Measurements from ENCODE around the gene ECM2.
"Not testable (repeated sequence)": the region's sequence is repeated elsewhere in the genome, so short reads cannot be mapped to it uniquely, and the experiment has no call there.

The ECM2 gene

DNA sequence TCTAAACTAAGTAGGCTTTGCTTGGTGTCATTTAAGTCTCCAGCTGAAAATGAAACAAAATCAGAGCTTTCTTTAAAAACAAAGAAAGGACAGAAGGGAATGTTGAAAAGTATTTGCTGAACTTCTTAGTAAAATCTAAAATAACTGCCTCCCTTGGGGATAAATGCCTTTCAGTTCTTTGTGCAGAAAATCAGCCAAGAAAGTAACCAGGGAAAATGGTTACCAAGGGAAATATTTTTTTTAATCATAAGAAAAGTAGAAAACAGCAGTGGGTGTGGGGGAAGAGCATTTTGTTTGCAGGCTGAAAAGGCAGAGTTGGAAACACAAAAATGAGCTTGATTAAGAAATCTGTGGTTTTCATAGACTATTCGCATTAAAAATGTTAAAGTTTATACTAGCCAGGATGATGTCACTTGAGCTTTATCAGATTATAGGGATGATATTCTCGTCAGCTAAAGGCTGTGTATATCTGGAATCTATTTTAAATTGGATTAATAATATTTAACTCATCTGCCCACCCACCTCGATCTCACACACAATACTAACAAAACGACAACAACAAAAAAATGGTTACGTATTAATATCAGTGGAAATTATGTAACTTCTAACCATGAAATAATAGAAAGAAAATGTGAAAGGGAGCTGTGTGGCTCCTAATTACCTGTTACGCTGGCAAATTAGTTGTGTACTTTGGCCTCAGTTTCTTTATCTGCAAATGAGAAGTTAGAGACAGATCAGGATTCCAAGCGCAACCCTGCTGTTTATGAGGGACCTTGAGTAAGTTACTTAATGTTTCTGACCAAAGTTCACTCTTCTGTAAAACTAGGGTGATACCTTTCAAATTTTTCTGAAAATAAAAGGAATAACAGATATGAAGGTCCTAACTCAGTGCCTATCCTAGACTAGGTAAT is at the start of gene ECM2:
Gene ECM2 (minus strand): TSS at position 51 of the 911 bp plus-strand sequence. CDS start 13,124 bp downstream, outside the sequence.
- DNase-seq: no peak

DNA sequence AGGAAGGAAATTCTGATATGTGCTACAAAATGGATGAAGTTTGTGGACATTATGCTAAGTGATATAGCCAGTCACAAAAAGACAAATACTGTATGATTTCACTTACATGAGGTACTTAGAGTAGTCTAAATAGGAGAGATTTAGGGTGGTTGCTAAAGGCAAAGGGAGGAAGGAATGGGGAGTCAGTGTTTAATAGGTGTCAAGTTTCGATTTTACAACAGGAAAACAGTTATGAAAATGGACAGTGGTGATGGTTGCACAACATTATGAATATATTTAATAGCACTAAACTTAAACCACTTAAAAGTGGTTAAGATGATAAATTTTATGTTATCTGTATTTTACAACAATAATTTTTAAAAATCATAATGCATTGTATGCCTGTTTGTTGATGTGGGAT is 40.4 kb upstream of the ECM2 start:
- DNase-seq: no peak

DNA sequence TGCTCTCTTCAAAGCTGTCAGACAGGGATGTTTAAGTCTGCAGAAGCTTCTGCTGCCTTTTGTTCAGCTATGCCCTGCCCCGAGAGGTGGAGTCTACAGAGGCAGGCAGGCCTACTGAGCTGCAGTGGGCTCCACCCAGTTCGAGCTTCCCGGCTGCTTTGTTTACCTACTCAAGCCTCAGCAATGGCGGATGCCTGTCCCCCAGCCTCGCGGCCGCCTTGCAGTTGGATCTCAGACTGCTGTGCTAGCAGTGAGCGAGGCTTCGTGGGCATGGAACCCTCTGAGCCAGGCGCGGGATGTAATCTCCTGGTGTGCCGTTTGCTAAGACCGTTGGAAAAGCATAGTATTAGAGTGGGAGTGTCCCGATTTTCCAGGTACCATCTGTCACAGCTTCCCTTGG is 37.8 kb upstream of the ECM2 start:
- not testable (repeated sequence) for DNase-seq

DNA sequence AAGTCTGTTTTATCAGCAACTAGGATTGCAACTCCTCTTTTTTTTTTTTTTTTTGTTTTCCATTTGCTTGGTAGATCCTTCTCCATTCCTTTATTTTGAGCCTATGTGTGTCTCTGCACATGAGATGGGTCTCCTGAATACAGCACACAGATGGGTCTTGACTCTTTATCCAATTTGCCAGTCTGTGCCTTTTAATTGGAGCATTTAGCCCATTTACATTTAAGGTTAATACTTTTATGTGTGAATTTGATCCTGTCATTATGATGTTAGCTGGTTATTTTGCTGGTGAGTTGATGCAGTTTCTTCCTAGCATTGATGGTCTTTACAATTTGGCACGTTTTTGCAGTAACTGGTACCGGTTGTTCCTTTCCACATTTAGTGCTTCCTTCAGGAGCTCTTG is 36.1 kb upstream of the ECM2 start:
- not testable (repeated sequence) for DNase-seq

DNA sequence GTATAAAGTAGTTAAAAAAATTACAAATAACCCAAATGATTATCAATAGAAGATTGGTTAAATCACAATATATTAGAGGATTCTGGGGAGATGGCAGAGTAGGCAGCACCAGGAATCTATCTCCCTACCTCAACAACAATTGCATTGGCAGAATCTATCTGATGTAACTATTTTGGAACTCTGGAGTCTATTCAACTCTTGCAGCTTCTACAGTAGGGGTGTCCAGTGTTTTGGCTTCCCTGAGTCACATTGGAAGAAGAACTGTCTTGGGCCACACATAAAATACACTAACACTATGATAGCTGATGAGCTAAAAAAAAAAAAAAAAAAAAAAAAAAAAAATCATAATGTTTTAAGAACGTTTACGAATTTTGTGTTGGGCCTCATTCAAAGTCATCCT is 29.2 kb upstream of the ECM2 start:
- DNase-seq: no peak

DNA sequence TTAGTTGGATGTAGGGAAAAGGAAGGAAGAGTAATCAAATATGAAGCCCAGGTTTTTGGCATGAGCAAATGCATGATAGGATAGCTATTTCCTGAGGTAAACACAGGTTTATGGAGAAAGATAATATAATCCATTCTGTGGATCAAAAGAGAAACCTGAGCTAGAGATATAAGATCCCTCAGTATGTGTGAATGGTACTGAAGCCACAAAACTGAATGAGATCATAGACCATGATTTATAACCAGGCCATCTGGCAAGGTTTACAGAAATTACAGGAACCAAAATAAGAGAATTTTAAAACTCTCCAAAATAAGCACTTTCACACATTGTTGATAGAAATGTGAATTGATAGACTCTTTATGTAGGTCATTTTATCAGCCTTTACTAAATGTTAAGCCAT is 28.7 kb upstream of the ECM2 start:
- no peak for DNase-seq

DNA sequence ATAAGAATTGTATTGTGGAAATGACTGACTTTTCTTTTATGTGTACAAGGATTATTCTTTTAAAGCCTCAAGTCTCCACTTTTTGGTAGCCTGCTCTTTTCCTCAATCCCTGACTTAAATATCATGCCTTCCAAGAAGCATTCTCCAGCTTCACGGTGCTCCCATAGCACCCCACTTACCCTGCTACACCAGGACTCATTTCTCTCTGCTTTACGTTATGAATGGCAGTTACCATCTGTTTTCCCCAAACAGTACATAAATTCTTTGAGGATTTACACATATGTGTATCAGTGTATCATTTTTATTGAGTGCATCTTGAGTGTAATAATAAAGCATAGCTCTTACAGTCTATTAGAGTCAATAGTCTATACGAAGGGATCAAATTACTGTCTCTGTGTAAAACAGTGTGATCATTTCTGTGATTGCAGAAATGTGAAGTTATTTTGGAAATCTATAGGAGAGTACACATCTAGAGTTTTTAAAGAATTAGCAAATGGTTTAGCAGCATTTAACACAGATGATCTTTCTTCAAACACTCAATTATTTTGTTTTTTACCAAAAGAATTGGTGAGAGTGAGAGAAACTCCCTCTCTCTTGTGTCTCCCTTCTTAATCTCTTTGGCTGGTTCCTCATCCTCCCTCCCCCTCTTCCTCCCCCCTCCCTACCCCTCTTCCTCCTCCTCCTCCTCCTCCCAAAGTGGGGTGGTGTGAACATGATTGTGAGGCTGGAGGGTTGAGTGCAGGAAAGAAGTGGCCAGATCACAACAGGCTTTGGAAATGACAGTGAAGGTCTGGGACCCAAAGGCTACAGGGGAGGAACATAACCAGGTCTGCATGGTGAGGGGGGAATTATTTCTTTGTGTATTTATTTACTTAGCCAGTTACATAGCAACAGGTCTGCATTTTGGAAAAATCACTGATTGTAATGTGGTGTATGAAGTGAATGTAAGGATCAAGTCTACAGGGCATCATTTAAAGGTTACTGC is 27.6 kb upstream of the ECM2 start:
- DNase-seq: no peak

DNA sequence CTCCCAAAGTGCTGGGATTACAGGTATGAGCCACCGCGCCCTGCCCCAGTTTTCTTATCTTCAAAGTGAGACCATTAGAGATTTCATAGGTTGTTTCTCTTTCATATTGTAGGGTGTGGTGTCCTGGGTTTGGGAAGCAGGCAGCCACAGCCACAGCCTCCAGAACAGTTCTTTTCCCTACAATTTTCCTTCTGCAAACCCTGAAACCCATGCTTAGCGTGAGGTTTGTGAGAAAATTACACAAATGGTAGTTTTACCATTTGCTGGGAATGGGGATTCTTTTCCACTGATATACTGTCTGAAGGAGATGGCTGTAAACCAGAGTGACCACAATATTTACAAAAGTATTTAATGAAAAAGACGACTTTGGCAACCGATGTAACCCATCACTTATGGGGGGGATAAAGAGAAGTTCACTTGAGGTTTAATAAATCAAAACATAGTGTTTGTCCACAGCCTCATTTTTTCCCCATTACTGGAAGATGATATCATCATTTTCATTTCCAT is 26.7 kb upstream of the ECM2 start:
- no peak for DNase-seq

DNA sequence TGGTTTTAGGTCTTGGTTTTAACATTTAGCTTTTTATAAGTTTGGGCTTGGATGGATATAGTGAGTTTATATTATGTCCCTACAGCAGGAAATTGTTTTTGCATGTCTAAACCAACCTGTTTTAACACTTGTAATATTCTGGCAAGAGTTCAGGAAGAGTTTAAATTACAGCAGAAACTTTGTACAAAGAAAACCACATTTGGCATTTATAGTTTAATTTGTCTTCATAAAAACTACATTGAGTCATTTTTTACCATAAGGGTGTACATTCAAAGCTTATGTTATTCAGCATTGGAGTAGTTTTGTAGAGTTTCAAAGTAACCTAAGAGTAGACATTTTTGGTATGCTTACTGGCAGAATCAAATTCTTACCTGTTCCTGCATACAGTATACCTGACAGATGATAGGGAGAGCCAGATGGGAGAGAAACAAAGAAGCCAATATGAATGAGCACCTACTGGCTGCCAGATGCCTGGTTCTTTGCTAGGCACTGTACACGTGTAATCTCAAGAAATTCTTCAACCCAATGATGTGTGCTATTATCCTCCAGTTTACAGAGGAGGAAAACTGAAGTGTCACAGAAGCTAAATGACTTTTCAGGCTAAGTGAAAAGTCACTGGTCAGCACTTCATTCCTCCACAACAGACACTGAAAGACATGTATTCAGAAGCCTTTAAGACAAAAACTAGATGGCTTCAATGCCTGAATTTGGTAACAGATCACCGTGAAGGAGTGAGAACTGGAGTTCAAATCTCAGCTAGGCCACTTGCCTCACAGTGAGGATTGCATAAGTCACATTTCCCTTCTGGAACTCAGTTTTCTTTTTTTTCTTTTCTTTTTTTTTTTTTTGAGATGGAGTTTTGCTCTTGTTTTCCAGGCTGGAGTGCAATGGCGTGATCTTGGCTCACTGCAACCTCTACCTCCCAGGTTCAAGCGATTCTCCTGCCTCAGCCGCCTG is 25.9 kb upstream of the ECM2 start:
- no peak for DNase-seq

DNA sequence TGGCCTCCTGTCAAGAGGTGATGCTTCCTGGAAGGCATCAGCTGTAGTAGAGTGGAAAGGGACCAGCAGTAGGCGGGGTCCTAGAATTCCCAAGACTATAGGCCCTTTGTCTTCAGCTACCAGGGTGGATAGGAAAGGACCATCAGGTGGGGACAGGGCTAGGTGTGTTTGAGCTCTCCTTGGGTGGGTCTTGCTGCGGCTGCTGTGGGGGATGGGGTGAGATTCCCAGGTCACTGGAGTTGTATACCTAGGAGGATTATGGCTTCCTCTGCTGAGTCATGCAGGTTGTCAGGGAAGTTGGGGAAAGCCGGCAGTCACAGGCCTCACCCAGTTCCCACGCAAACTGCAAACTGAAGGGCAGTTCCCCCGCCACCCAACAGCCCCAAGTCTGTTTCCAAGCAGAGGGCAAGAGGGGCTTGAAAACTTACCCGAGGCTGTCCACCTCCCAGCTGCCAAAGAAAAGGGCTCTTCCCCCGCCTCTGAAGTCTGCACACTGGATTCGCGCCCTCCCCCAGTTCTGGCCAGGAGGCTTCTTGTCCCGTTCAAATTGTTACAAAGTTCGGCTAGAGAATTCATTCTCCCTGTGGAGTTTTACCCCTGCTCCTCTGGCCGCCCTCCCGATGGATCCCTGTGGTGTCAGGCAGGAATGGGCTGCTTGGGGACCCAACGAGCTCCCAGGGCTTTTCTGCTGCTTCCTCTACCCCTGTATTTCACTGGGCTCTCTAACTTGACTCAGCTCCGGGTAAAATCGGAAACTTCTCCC is 23.0 kb upstream of the ECM2 start:
- DNase-seq: no peak

DNA sequence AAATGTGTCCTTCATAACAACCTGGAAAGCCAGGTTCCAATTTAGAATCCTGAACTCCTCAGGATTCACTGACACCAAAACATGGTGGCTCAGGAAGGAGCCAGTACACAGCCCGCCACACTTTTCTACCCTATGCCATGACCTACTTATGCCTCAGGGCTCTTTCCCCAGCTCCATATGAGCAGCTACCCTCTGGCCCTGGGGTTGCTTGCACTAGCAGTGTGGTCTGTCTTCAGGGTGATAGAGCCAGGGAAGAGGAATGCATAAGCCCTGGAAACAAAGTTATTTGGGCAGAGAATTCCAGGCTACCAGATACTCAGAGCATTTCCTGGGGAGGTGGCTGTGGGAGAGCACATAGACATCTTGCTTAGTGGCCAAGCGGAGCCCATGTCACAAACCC is 15.0 kb upstream of the ECM2 start:
- no peak for DNase-seq

DNA sequence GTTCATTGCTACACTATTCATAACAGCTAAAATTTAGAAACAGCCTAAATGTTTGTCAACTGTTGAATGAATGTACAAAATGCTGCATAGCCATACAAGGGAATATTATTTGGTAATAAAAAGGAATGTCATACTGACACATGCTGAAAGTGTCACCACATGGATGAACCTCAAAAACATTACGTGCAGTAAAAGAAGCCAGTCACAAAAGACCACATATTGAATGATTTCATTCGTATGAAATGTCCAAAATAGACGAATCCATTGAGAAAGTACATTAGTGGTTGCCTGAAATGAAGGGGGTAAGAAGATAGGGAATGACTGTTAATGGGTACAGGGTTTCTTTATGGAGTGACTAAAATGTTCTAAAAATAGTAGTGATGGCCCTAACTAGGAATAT is 11.6 kb upstream of the ECM2 start:
- no peak for DNase-seq

DNA sequence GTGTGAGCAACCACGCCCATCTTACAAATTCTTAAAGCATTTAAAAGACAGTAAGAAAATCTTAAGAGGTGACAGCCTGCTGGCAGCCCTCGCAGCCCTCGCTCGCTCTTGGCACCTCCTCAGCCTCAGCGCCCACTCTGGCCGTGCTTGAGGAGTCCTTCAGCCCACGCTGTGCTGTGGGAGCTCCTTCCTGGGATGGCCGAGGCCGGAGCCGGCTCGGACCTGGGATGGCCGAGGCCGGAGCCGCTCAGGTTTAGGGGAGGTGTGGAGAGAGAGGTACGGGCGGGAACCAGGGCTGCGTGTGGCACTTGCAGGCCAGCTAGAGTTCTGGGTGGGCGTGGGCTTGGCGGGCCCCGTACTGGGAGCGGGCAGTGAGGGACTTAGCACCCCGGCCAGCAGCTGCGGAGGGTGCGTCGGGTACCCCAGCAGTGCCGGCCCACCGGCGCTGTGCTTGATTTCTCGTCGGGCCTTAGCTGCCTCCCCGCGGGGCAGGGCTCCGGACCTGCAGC is 9.3 kb upstream of the ECM2 start:
- DNase-seq: no peak

DNA sequence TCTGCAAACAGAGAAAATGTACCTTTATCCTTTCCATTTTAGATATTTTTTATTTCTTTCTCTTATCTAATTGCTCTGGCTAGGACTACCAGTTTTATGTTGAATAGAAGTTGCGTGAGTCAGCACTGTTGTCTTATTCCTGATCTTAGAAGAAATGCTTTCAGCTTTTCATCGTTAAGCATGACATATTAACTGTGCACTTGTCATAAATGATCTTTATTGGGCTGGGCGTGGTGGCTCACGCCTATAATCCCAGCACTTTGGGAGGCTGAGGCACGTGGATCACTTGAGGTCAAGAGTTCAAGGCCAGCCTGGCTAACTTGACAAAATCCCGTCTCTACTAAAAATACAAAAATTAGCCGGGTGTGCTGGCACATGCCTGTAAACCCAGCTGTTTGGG is 8.2 kb upstream of the ECM2 start:
- no peak for DNase-seq

DNA sequence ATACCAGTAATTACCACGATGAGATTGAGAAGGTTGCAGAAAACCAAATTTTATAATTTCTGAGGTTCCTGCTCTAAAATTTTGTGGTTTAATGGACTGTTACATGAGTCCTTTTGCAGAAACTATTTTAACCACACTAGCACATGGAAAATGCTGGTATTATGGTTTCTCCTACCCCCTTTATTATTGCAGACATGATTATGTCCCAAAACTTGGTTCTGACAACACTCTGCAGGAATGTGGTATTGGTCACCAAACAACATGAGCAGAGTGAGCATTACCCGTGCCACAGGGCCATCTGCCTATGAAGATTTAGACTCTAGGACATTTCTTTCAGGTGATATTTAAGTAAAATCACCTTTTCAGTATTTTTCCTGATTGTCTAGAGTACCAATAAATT is 2.8 kb upstream of the ECM2 start:
- no peak for DNase-seq

DNA sequence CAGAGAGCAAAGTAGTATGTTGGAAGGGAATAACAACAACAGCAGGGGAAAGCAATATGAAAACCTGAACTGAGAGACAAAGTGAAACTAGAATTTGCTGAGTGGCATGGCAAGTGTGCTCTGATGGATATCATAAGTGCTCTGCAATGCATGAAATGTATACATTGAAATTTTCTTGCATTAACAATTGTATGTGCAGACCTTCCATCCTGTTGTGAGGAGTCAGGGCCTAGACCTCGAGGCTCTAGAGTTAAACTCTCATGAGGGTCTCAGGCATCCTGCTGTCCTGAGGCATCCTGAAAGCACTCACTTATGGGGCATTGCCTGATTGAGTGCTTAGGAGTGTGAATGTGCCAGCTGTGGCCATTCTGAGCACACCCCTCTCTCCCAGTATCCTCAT is 1.1 kb downstream of the ECM2 start:
- no peak for DNase-seq

DNA sequence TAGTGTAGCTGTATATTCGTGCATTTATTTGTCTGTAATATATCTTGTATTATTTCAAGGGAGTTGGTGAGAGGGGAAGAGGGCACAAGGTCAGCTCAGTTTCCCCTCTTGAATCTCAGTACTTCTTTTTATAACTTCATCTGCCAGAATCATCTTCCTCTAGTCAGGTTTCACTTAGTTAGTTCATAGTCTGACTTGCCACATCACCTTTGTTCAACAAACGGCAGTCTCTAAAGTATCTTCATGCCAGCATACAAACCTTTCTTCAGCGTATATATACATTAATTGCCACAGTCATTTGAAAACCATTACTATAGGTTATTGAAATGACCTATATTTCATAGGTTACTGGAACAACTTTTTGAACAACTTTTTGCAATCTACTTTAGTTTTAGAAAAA is 1.6 kb downstream of the ECM2 start:
- no peak for DNase-seq

DNA sequence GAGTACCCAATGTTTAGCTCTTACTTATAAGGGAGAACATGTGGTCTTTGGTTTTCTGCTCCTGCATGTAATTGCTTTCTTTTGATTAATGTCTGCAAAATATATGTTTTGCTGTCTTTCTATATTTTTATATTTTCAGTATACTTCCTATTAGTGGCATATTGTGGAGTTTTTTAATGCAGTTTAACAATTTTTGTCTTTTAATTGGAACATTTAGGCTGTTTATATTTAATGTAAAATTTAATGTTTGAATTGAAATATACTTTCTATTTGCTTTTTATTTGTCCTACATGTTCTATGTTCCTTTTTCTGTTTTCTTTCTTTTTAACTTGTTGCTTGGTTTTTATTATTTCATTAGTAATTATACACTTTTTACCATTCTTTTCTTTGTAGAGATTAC is 4.9 kb downstream of the ECM2 start:
- no peak for DNase-seq

DNA sequence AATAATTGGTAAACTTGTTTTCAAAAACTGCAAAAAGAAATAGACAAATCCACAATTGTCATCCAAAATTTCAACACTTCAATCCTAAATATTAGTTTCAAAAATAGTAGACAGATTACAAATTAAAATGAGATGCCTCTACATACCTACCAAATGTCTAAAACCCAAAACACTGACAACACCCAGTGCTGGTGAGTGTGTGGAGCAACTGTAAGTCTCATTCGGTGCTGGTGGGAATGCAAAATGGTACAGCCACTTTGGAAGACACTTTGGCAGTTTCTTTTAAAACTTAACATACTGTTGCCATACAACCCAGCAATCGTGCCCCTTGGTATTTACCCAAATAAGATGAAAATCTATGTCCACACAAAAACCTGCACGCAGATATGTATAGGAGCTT is 6.7 kb downstream of the ECM2 start:
- DNase-seq: no peak

DNA sequence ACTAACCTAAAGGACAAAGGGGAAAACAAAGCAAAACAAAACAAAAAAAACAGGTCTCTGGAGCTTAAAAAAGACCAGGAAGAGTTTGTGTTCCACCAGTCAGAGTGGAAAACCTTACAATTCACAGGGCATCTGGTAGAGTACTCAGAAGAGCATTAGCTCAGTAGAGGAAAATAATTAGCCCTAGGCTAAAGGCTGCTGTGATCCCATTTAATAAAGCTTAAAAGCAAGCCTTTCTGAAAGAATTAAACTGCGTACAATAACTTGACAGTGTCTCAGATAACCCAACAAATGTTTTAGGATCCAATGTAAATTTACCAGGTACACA is 7.3 kb downstream of the ECM2 start:
- no peak for DNase-seq

DNA sequence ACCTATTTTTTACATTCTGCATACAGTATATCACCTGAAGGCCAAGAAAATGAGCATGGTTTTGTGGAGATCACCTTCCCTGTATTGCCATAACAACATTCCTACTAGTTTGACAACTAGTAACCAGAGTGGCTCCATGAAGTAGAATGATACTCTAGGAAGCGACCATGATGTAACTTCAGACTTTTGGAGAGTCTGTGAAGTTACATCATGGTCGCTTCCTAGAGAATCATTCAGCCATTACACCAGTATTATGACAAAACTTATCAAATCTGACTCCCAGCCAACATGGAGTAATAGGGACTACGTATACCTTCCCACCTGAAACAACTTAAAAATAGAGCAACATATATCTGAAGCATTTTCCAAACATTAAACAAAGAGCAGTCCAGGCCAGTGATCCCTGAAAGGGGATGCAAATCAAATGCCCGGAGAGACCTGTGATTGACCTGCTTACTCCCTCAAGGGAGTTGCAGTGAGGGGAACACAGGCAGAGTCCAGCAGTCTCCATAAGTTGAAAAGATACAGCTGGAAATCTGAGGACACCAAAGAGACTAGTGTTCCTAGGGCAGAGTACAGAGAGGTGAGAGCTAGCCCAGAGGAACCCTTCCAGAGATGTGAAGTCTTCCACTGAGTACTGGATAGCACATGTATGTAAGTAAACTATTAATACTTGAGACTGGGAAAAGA is 7.8 kb downstream of the ECM2 start:
- DNase-seq: no peak
